Thyroid gland (tissue), 4 donors: ENCODE results near the gene RGP1. TPM values are rescaled to one million over a fixed set of nuclear protein-coding genes. Genes with fewer than 3 reads are reported as not detected.

Experiments
- DNase-seq, 2 donors: peaks; one replicate each; pipeline ENCODE4 v3.0.0-alpha.2; 2019
- H3K27ac ChIP-seq, 3 donors: fragments of 200-600 bp; sonication (generic); 1 replicate in 2 of 3; 2 replicates in 1 of 3; pipeline ENCODE4 v1.5.1; 2016 to 2019; ENCODE audit warnings: mild to moderate bottlenecking in 1 of 3, moderate library complexity in 1 of 3
- H3K27me3 ChIP-seq: fragments of 200-600 bp; sonication (generic); one replicate; pipeline ENCODE4 v1.5.1; 2019
- H3K36me3 ChIP-seq, 2 donors: fragments of 200-600 bp; sonication (generic); one replicate each; pipeline ENCODE4 v1.5.1; 2016 to 2019
- H3K4me1 ChIP-seq, 2 donors: fragments of 200-600 bp; sonication (generic); one replicate each; pipeline ENCODE4 v1.5.1; 2017 to 2019
- H3K4me3 ChIP-seq, 3 donors: fragments of 200-600 bp; sonication (generic); replicated peaks in 1 of 3; 1 replicate in 2 of 3; 2 replicates in 1 of 3; pipeline ENCODE4 v1.5.1; 2016; ENCODE audit warnings: mild to moderate bottlenecking in 1 of 3
- H3K9me3 ChIP-seq: fragments of 200-600 bp; sonication (generic); one replicate; pipeline ENCODE4 v1.5.1; 2017
- POLR2A ChIP-seq, 2 donors: fragments of 450-650 bp; IDR thresholded peaks; one replicate each; pipeline ENCODE4 v1.6.1; 2017; ENCODE audit warnings: antibody characterized with exemption in 2 of 2, mild to moderate bottlenecking in 2 of 2, moderate library complexity in 1 of 2
- WGBS, 2 donors: methylation state at CpG; one replicate each; pipeline ENCODE4 v1.1.5; 2017; 5-methylcytosine and 5-hydroxymethylcytosine counted together
- intact Hi-C: fragments of 100-400 bp; cut with DNase I; formaldehyde crosslinking; loops from one replicate; pipeline ENCODE4 v1.15.1; 2023
- total RNA-seq, 4 donors: library from RNA; depleted of rRNA; stranded (reverse); fragments of >200 nt; gene quantifications; one replicate each; pipeline ENCODE4 v1.2.3, GENCODE V29; 2016
- TF ChIP-seq, protein P1 (sequence below), 6 experiments: fragments of 200-600 bp in 3 of 6; fragments of 450-650 bp in 3 of 6; sonication (generic) in 3 of 6; IDR thresholded peaks; one replicate each; pipeline ENCODE4 v1.5.1; 2016 to 2019; ENCODE audit warnings: antibody characterized with exemption in 6 of 6, mild to moderate bottlenecking in 2 of 6, inconsistent platforms in 1 of 6, moderate library complexity in 1 of 6

The RGP1 gene
- total RNA-seq, 4 donors from 2014 or later = 25.4 to 34.0 (median 30.2) TPM

DNA sequence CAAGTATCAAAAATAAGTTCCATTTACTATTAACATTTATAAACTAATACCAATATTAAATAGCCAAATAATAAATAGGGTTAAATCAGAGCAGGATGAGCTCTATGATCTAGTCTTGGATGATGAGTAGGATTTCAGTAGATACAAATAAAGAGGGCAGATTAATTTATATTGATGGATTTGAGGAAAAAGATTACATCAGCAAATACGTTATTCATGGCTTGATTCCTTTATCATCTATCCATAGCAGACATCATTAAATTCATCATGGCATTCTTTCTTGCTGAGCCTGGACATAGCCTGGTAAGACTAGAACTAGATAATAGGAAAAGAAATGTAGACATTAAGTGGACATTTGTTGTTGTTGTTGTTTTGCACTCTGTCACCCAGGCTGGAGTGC lies 18.4 kb downstream of the RGP1 start:
- WGBS, 2 donors = 93 to 96% methylated on average over 1 of the region's 1 CpG
- Histone ChIP-seq H3K9me3 (no peaks in the 10 kb centered on the region), H3K36me3 (no peaks in the 10 kb centered on the region), H3K4me1 (peaks cover 28% of the 10 kb centered on the region in 2 donors), H3K4me3 (no peak overlapping the region), H3K27me3 (no peaks in the 10 kb centered on the region), H3K27ac (no peak overlapping the region)
- no peak for TF ChIP-seq POLR2A (IDR thresholded peaks at IDR 0.05)
- TF ChIP-seq, protein P1, sequence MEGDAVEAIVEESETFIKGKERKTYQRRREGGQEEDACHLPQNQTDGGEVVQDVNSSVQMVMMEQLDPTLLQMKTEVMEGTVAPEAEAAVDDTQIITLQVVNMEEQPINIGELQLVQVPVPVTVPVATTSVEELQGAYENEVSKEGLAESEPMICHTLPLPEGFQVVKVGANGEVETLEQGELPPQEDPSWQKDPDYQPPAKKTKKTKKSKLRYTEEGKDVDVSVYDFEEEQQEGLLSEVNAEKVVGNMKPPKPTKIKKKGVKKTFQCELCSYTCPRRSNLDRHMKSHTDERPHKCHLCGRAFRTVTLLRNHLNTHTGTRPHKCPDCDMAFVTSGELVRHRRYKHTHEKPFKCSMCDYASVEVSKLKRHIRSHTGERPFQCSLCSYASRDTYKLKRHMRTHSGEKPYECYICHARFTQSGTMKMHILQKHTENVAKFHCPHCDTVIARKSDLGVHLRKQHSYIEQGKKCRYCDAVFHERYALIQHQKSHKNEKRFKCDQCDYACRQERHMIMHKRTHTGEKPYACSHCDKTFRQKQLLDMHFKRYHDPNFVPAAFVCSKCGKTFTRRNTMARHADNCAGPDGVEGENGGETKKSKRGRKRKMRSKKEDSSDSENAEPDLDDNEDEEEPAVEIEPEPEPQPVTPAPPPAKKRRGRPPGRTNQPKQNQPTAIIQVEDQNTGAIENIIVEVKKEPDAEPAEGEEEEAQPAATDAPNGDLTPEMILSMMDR (IDR thresholded peaks at IDR 0.05) = no peak
- intact Hi-C loops = no loop called here
- no peak for DNase-seq

GRCh38 chr9:35769763-35770162 lies 20.7 kb downstream of the RGP1 start:
- TF ChIP-seq POLR2A (IDR thresholded peaks at IDR 0.05) = no peak
- TF ChIP-seq, protein P1 (IDR thresholded peaks at IDR 0.05) = no peak
- Histone ChIP-seq H3K36me3 (no peaks in the 10 kb centered on the region), H3K4me3 (no peak overlapping the region), H3K27ac (no peak overlapping the region), H3K9me3 (no peaks in the 10 kb centered on the region), H3K27me3 (no peaks in the 10 kb centered on the region), H3K4me1 (peaks cover 18% of the 10 kb centered on the region in 2 donors)
- WGBS, 2 donors = 96 to 97% methylated on average over 1 of the region's 1 CpG
- no peak for DNase-seq
- intact Hi-C loops = no loop called here

GRCh38 chr9:35771075-35771433 lies 22.0 kb downstream of the RGP1 start:
- H3K4me1 ChIP-seq = peaks cover 18% of the 10 kb centered on the region in 2 donors
- intact Hi-C loops = no loop called here
- H3K4me3 ChIP-seq = no peak overlapping the region
- TF ChIP-seq, protein P1 (IDR thresholded peaks at IDR 0.05) = no peak
- TF ChIP-seq POLR2A (IDR thresholded peaks at IDR 0.05) = no peak
- peak overlapping the region in 2 of 3 donors; percentile 3 to 27 for H3K27ac ChIP-seq
- no peaks in the 10 kb centered on the region for H3K9me3 ChIP-seq
- 17 to 28% methylated on average over 4 of the region's 4 CpGs for WGBS, 2 donors
- H3K36me3 ChIP-seq = no peaks in the 10 kb centered on the region
- peak in 1 of 2 donors; percentile 20 for DNase-seq
- no peaks in the 10 kb centered on the region for H3K27me3 ChIP-seq

GRCh38 chr9:35771534-35771933 lies 22.4 kb downstream of the RGP1 start:
- intact Hi-C loops = no loop called here
- H3K27me3 ChIP-seq = no peaks in the 10 kb centered on the region
- no peaks in the 10 kb centered on the region for H3K36me3 ChIP-seq
- WGBS, 2 donors = 41 to 48% methylated on average over 1 of the region's 1 CpG
- H3K4me3 ChIP-seq = no peak overlapping the region
- peaks cover 18% of the 10 kb centered on the region in 2 donors for H3K4me1 ChIP-seq
- no peak for TF ChIP-seq POLR2A (IDR thresholded peaks at IDR 0.05)
- TF ChIP-seq, protein P1 (IDR thresholded peaks at IDR 0.05) = no peak
- peak overlapping the region in 2 of 3 donors; percentile 3 to 27 for H3K27ac ChIP-seq
- H3K9me3 ChIP-seq = no peaks in the 10 kb centered on the region
- DNase-seq = no peak

DNA sequence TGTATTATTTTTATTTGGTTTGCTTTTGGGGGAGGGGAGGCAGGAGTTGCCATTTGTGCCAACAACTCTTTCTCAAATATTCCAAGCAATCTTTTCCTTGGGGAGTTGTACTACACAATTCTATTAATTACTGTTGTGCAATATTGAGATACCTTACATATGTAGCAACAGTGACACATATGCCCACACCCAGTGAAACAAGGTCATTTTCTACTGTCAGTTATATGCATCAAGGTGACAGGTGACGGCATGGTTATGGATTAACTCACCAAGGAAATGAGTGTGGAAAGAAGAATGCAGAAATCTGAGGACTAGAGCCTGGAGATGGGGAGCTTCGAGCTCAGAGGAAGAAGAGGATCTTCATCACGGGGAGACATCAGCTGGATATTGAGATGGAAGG lies 22.9 kb downstream of the RGP1 start:
- Histone ChIP-seq H3K4me1 (peaks cover 18% of the 10 kb centered on the region in 2 donors), H3K9me3 (no peaks in the 10 kb centered on the region), H3K27me3 (no peaks in the 10 kb centered on the region), H3K36me3 (no peaks in the 10 kb centered on the region), H3K4me3 (no peak overlapping the region), H3K27ac (peak overlapping the region in 1 of 3 donors; percentile 3)
- intact Hi-C loops = no loop called here
- no peak for TF ChIP-seq POLR2A (IDR thresholded peaks at IDR 0.05)
- TF ChIP-seq, protein P1 (IDR thresholded peaks at IDR 0.05) = no peak
- no peak for DNase-seq
- 90 to 91% methylated on average over 3 of the region's 3 CpGs for WGBS, 2 donors
